ENCODE data around the gene NCOR1. TPM values are rescaled to one million over a fixed set of nuclear protein-coding genes. Genes with fewer than 3 reads are reported as not detected.

Gene NCOR1
- total and polyA plus RNA-seq, 2 of the 8 experiments (the other 6 are each of a cell fraction or from before 2014, with no cell fraction given), result 65.4 to 142 TPM

GRCh38 chr17:16181581-16181980 lies 33.8 kb downstream of the NCOR1 start:
- Histone ChIP-seq H3K4me3 (ENCODE audit: extremely low read depth in 1 of 4, insufficient read depth in 2 of 4, low read depth in 3 of 4, low read length in 4 of 4) (no peak overlapping the region), H3K56ac (replicated peaks; ENCODE audit: insufficient read length, low read depth, low read length) (no peak overlapping the region), H3K27ac (ENCODE audit: low read depth, low read length) (no peak overlapping the region), H3K79me1 (ENCODE audit: low read depth, low read length) (no peaks in the 10 kb centered on the region), H3K23ac (ENCODE audit: insufficient read length) (no peak overlapping the region), H2BK12ac (ENCODE audit: low read depth, low read length) (no peak overlapping the region), H2BK5ac (ENCODE audit: low read depth, low read length) (no peak overlapping the region), H2BK20ac (ENCODE audit: low read length) (no peak overlapping the region), H2BK15ac (ENCODE audit: low read length) (no peak overlapping the region), H3K27me3 (replicated peaks in 1 of 4; ENCODE audit: control insufficient read depth in 3 of 4, extremely low read depth in 1 of 4, insufficient read depth in 3 of 4, low read length in 3 of 4) (no peaks in the 10 kb centered on the region), H4K5ac (ENCODE audit: insufficient read length, low read depth, low read length) (no peak overlapping the region), H3K4ac (replicated peaks; ENCODE audit: insufficient read length, low read depth, low read length) (no peak overlapping the region), H3K36me3 (ENCODE audit: control insufficient read depth in 2 of 4, insufficient read depth in 4 of 4, low read length in 3 of 4) (peaks cover 0 to 7% (median 2%) of the 10 kb centered on the region in 4 experiments; a peak in 3 of 8 replicates), H2AFZ (ENCODE audit: low read length) (no peak overlapping the region), H4K20me1 (replicated peaks in 1 of 2; ENCODE audit: control insufficient read depth in 1 of 2, insufficient read depth in 2 of 2, low read length in 2 of 2) (no peaks in the 10 kb centered on the region), H3K4me2 (ENCODE audit: insufficient read depth in 1 of 2, low read depth in 2 of 2, low read length in 2 of 2) (no peak overlapping the region), H3K4me1 (replicated peaks in 1 of 4; ENCODE audit: control insufficient read depth in 3 of 4, insufficient read depth in 4 of 4, low read length in 3 of 4) (no peaks in the 10 kb centered on the region), H3K79me2 (ENCODE audit: control insufficient read depth in 1 of 2, insufficient read depth in 2 of 2, low read length in 2 of 2) (peaks cover 0 to 61% of the 10 kb centered on the region in 2 experiments; a peak in 2 of 4 replicates), H3K14ac (ENCODE audit: insufficient read length) (no peak overlapping the region), H3K9ac (replicated peaks in 1 of 4; ENCODE audit: extremely low read depth in 1 of 4, low read depth in 3 of 4, low read length in 3 of 4) (no peak overlapping the region), H3K23me2 (ENCODE audit: low read depth, low read length) (no peaks in the 10 kb centered on the region), H4K8ac (ENCODE audit: extremely low read depth, insufficient read depth, low read length) (no peak overlapping the region), H2BK120ac (replicated peaks; ENCODE audit: low read depth, low read length) (no peak overlapping the region), H4K91ac (replicated peaks; ENCODE audit: insufficient read length, low read length) (no peak overlapping the region), H3K18ac (ENCODE audit: extremely low read depth, low read length) (no peak overlapping the region), H3K9me3 (ENCODE audit: insufficient read depth in 2 of 2, low read depth in 1 of 2, low read length in 1 of 2) (no peaks in the 10 kb centered on the region), H2AK5ac (ENCODE audit: low read depth, low read length) (no peak overlapping the region)
- FAIRE-seq (no peak), DNase-seq (ENCODE audit: low read depth in 1 of 2, low spot score in 2 of 2) (no peak)
- ChIA-PET CTCF (ENCODE audit: partially characterized antibody) (no interaction called here), POLR2A (ENCODE audit: partially characterized antibody) (no interaction called here)
- WGBS, 2 experiments (ENCODE audit: extremely low coverage in 1 of 2, insufficient coverage in 1 of 2, insufficient read length in 1 of 2, insufficient replicate concordance in 2 of 2, low coverage in 1 of 2, low lambda C conversion rate in 2 of 2, missing lambda C conversion rate in 1 of 2), result 88% methylated on average over 1 of the region's 1 CpG; no CpG with 5 or more reads in 1 of the 2 experiments
- TF ChIP-seq KDM4A (IDR thresholded peaks at IDR 0.05; ENCODE audit: low read depth, low read length, severe bottlenecking), result no peak
- no peak for TF ChIP-seq ZNF274 (IDR thresholded peaks at IDR 0.05; ENCODE audit: borderline replicate concordance, extremely low read depth, low read length)
- no peak for TF ChIP-seq SRF (IDR thresholded peaks at IDR 0.05; ENCODE audit: low read depth, low read length)
- no peak for TF ChIP-seq RFX5 (IDR thresholded peaks at IDR 0.05; ENCODE audit: borderline replicate concordance, low read depth, low read length)
- no peak for TF ChIP-seq TBP (IDR thresholded peaks at IDR 0.05; ENCODE audit: low read depth, low read length)
- no peak for TF ChIP-seq EGR1 (IDR thresholded peaks at IDR 0.05; ENCODE audit: borderline replicate concordance, low read depth, low read length)
- TF ChIP-seq CBX8 (IDR thresholded peaks at IDR 0.05; ENCODE audit: borderline replicate concordance, low read depth, low read length), result no peak
- no peak for TF ChIP-seq GABPA (IDR thresholded peaks at IDR 0.05; ENCODE audit: borderline replicate concordance, insufficient read depth, low read length)
- no peak for TF ChIP-seq CREB1 (IDR thresholded peaks at IDR 0.05)
- TF ChIP-seq RXRA (IDR thresholded peaks at IDR 0.05; ENCODE audit: insufficient read depth, low read depth, low read length), result no peak
- TF ChIP-seq ATF3 (IDR thresholded peaks at IDR 0.05; ENCODE audit: insufficient read depth, low read depth, low read length), result no peak
- no peak for TF ChIP-seq TAF1 (IDR thresholded peaks at IDR 0.05; ENCODE audit: low read depth, low read length)
- no peak for TF ChIP-seq SIRT6 (IDR thresholded peaks at IDR 0.05; ENCODE audit: low read length)
- TF ChIP-seq E2F6 (IDR thresholded peaks at IDR 0.05), result no peak
- no peak for TF ChIP-seq POLR2A (IDR thresholded peaks at IDR 0.05; ENCODE audit: control extremely low read depth in 1 of 2, low read depth in 2 of 2, low read length in 2 of 2)
